PC-3 (cell line): ENCODE results near the gene MPC1.

Experiments
- EZH2 ChIP-seq: fragments of 300-600 bp; sonication (generic); IDR thresholded peaks from one replicate; pipeline ENCODE4 v1.6.1; 2017; ENCODE audit warnings: antibody characterized with exemption, mild to moderate bottlenecking, low read length; ENCODE audit not compliant: unreplicated experiment
- EZH2phosphoT487 ChIP-seq: fragments of 300-600 bp; sonication (generic); IDR thresholded peaks from 2 replicates; pipeline ENCODE4 v1.6.1; 2018; ENCODE audit warnings: mild to moderate bottlenecking, antibody characterized with exemption, low read length, borderline replicate concordance
- TF ChIP-seq, protein P1 (sequence below): fragments of 300-600 bp; sonication (generic); conservative IDR thresholded peaks from 2 replicates; pipeline ENCODE4 v1.5.1; 2017; ENCODE audit warnings: antibody characterized with exemption, low read depth, mild to moderate bottlenecking, low read length

GRCh38 chr6:166393535-166393823, 10.7 kb upstream of the MPC1 start:
- TF ChIP-seq, protein P1, sequence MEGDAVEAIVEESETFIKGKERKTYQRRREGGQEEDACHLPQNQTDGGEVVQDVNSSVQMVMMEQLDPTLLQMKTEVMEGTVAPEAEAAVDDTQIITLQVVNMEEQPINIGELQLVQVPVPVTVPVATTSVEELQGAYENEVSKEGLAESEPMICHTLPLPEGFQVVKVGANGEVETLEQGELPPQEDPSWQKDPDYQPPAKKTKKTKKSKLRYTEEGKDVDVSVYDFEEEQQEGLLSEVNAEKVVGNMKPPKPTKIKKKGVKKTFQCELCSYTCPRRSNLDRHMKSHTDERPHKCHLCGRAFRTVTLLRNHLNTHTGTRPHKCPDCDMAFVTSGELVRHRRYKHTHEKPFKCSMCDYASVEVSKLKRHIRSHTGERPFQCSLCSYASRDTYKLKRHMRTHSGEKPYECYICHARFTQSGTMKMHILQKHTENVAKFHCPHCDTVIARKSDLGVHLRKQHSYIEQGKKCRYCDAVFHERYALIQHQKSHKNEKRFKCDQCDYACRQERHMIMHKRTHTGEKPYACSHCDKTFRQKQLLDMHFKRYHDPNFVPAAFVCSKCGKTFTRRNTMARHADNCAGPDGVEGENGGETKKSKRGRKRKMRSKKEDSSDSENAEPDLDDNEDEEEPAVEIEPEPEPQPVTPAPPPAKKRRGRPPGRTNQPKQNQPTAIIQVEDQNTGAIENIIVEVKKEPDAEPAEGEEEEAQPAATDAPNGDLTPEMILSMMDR: no peak
- TF ChIP-seq EZH2phosphoT487 (no peak), EZH2 (no peak)
